NCI-H128 (cell line): ENCODE data around the gene SWSAP1.
A peak's percentile ranks its signal among the peaks of the same experiment; 100 is the strongest.
"Not testable (repeated sequence)": the region's sequence is repeated elsewhere in the genome, so short reads cannot be mapped to it uniquely, and the experiment has no call there.

Experiments
- DNase-seq: peaks from one replicate; lab custom pipeline; 2025; ENCODE audit not compliant: unreplicated experiment; lab: John Stamatoyannopoulos, UW

Gene SWSAP1, protein sequence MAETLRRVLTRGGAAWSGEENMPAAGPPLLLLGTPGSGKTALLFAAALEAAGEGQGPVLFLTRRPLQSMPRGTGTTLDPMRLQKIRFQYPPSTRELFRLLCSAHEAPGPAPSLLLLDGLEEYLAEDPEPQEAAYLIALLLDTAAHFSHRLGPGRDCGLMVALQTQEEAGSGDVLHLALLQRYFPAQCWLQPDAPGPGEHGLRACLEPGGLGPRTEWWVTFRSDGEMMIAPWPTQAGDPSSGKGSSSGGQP

GRCh38 chr19:11374433-11375142 is at the start of gene SWSAP1:
Gene SWSAP1, plus strand, starts transcription at chr19:11374666. Its CDS starts 15 bp downstream, at chr19:11374681.
- peak; percentile 98 for DNase-seq

DNA sequence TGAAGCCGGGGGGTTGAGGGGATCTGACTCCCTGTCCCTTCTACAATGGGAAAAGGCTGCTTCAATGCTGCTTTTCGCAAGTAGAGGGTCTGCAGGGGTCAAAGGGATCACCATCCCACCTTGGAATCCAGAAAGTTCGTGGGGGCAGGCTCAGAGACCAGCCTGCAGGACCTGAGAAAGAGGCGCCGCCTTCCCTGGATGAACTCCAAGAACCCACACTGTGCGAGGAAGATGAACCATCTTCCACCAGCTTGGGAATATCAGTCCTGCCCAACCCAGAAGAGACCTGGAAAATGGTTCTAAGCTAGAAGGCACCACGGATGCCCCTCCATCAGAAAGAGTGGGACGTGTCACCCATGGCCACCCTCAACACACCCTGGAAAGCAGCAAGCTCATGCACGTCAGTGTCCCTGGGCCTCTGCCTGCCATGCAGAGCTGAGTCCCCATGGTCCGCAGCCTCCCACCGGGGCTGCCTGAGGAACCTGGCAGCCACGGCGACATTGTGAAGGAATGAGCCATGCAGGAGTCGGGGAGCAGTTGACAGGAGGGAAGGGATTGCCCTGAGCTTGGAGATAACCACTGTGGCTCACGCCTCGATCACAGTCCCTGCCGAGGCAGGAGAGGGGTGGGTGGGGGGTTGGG is 49.6 kb upstream of the SWSAP1 start:
- no peak for DNase-seq

GRCh38 chr19:11325544-11325943 is 48.9 kb upstream of the SWSAP1 start:
- DNase-seq: no peak

DNA sequence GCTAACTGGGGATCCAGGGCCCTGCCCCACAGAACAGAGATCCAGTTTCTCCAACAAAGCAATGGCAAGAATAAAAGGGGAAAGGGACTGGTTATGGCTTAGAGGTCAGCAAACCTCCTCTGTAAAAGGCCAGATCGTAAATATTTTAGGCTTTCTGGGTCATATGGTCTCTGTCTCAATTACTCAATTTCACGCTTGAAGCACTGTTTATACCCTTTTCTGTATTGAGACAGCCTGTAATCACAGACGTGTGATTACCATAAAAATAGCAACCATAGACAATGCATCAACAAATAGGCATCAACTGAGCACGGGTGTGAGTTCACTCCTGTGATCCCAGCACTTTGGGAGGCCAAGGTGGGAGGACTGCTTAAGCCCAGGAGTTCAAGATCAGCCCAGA is 44.3 kb upstream of the SWSAP1 start:
- no peak for DNase-seq

DNA sequence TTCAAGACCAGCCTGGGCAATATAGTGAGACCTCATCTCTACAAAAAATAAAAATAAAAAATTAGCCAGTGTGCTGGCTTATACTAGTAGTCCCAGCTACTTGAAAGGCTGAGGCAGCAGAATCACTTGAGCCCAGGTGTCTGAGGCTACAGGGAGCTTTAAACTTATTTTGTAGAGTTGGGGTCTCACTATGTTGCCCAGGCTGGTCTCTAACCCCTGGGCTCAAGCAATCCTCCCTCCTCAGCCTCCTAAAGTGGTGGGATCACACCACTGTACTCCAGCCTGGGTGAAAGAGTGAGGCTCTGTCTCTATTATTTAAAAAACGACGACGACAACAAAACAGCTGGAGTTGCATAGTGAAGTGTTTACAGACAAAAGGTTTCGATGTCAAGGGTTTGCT is 43.0 kb upstream of the SWSAP1 start:
- DNase-seq: no peak

DNA sequence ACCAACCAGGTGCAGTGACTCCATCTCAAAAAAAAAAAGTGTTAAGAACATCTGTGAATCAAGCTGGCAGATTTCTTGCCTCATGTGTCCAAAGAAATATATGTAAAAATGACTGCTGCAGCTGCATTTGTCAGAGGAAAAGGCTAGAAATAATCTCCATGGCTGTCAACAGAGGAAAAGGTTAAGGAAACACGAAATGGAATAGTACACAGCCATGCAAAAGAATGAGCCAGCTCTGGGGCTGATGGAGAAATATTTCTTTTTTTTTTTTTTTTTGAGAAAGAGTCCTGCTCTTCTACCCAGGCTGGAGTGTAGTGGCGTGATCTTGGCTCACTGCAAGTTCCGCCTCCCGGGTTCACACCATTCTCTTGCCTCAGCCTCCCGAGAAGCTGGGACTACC is 41.6 kb upstream of the SWSAP1 start:
- no peak for DNase-seq

DNA sequence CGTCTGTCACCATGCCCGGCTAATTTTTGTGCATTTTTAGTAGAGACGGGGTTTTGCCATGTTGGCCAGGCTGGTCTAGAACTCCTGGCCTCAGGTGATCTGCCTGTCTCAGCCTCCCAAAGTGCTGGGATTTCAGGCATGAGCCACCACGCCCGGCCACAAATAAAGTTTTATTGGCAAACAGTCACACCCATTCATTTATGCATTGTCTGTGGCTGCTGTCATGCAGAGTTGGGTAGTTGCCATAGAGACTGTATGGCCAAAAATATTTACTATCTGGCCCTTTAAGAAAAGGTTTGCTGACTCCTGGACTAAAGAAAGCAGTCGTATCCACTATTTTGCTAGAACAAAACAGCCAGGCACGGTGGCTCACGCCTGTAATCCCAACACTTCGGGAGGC is 40.6 kb upstream of the SWSAP1 start:
- not testable (repeated sequence) for DNase-seq

DNA sequence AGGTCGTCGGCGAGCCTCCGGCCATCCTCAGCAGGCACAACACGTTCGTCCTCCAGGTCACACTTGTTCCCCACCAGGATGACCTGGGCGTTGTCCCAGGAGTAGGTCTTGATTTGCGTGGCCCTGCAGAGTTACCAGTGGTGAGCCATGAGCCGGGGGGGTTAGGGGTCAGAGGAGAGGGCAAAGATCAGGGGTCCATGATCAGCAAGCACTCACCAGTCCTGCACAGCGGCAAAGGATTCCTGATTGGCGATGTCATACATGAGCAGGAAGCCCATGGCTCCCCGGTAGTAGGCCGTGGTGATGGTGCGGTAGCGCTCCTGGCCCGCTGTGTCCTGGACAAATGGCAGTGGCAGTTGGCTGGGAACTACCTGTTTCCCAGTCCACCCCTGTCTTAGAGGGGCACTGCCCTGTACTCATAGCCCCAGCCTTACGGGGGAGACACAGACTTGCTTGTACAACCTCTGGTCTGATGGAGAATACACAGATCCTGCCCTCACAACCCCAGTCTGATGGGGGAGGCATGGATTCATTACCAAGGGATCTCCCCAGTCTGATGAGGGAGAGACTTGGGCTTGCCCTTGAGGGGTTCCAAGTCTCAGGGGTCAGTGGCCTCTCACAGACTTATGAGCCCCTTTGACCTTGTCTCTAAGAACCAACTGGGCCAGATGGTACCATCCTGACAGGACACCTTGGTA is 38.9 kb upstream of the SWSAP1 start:
- DNase-seq: no peak

DNA sequence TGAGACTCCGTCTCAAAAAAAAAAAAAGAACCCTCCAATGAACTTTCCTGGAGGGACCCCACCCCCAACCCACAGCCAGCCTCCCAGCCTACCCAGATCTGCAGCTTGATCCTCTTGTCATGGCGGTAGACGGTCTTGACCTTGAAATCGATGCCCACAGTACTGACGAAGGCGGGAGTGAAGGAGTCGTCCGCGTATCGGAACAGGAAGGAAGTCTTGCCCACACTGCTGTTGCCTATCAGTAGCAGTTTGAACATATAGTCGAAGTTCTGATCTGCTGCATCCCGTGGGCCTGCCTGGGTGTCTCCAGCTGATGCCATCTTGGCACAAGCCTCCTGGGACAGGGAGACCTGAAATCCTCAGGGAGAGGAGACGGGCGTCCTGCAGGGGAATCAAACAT is 37.4 kb upstream of the SWSAP1 start:
- DNase-seq: no peak

- no peak for DNase-seq
Measured at GRCh38 chr19:11338121-11338520, 36.3 kb upstream of the SWSAP1 start.

- no peak for DNase-seq
Measured at GRCh38 chr19:11338569-11339253, 35.8 kb upstream of the SWSAP1 start.

DNA sequence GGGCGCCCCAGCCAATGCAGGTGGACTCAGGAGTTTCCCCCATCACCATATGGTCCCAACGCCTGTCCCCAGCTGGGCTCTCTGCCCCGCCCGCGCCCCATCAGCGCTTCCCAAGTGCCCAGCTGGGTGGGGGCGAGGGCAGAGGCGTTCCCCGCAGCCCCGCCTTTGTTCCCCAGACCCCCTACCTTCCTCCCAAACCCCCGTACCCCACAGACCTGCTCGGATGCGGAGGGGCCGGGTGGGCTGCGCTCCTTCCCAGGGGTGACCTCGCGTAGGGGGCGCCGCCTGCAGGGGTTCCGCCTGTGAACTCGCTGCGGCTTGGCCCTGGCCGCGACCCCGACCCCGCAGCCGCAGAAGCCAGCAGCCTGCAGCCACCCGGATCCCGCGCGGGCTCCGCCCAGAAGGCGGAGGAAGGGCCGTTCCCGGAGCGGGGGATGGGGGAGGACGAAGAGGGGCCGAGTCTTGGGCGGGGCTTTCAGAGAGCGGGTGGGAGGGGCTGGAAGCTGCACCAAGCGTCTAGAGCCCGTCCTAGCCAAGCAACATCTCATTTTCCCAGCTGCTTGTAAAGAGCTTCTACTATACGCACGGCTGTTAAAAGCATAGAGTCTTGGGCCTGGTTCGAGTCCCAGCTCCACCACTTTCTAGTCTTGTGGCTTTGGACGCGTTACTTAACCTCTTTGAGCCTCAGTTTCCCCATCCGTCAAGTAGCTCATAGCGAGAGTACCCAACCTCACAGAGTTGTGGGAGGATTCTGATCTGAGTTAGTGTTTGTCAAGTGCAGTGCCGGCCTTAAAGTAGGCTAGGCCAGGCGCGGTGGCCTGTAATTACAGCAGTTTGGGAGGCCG is 35.0 kb upstream of the SWSAP1 start, which contains the start of gene RAB3D:
TSS of gene RAB3D (minus strand) at position 404 of the 845 bp plus-strand sequence. CDS start 2,258 bp downstream, outside the sequence.
- peak; percentile 70 for DNase-seq

- not testable (repeated sequence) for DNase-seq
Measured at GRCh38 chr19:11340099-11340467, 34.4 kb upstream of the SWSAP1 start.

DNA sequence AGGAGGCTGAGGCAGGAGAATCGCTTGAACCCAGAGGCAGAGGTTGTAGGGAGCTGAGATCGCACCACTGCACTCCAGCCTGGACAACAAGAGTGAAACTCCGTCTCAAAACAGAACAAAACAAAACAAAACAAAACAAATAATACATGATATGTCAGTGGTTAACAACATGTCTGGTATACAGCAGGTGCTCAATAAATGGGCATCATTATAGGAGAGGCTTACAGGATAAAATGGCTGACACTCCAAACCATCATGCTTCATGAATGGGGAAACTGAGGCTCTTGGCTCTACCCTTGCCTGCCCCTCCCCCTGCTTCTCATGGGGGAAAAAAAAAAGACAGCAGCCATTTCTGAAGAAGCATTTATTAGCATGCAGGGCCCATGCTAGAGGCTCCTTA is 32.0 kb upstream of the SWSAP1 start:
- DNase-seq: no peak

DNA sequence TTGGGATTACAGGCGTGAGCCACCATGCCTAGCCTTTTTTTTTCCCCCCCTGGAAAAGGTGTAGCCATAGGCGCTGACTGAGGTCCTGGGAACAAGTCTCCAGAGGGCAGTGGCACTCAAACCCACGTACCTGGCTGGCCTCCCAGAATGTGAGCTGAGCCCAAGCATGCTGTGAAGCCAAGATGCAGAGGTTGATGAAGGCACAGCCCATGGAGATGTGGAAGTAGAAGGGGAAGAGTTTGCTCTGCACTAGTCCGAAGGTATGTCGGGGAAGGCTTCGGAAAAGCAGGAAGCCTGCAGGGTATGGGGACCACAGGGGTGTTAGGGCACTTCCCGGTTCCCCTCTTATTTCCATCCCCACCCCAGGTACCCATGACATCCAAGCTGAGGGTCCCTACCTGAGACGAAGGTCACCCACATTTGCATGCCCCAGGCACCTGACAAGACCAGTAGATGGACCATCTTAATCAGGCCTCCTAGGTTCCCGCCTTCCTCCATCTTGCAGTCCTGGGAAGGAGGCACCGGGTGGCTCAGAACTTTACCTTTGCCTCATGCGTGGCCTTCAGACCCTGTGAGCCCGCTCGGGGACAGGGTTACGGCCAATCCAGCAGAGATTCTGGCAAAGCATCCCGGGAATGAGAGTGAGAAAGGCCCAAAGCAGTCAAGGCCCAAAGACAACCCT is 29.2 kb upstream of the SWSAP1 start:
- DNase-seq: no peak

DNA sequence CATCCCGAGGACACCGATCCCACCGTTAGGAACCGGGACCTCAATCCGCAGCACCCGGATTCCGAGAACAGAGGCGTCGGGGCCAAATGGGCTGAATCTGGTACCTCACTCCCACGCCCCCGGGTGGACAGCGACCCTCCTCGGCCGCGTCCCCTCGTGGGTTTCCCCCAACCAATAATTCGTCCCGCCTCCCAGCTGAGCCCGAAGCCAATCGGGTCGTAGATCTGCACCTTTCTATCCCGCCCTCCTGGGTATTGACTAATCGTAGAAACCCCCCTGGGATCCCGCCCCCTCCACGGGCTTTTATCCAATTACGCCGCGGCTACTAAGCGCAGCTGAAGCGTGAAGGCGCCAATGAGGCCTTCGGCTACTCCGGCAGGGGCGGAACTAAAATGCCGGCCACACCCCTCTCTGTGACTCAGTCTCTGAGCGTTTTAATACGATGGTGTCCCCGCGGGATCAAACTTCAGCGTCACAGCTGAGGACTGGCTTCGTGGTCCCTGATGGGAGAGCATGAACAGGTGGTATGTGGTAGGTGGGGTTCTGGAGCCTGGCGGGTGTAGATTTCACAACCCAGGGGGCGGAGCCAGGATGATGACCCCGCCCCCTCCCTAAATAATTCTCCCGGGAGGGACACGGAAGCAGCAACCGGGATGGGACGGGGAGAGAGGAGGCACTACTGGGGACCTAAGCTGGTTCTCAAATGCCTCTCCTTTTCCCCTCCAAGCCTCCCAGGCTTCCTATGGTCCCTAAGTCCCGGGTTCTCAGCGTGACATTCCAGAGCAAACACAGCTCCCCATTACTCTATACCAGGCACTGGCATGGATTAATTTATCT is 28.1 kb upstream of the SWSAP1 start, which contains the start of the genes CCDC159 and TMEM205:
TSS of gene CCDC159 (plus strand) at position 416 of the 837 bp plus-strand sequence. CDS start at position 504, 88 bp downstream.
TSS of gene TMEM205 (minus strand) at position 165 of the 837 bp plus-strand sequence. CDS start 649 bp downstream, outside the sequence.
- peak; percentile 98 for DNase-seq

GRCh38 chr19:11347546-11348039 is 26.9 kb upstream of the SWSAP1 start:
- DNase-seq: no peak

DNA sequence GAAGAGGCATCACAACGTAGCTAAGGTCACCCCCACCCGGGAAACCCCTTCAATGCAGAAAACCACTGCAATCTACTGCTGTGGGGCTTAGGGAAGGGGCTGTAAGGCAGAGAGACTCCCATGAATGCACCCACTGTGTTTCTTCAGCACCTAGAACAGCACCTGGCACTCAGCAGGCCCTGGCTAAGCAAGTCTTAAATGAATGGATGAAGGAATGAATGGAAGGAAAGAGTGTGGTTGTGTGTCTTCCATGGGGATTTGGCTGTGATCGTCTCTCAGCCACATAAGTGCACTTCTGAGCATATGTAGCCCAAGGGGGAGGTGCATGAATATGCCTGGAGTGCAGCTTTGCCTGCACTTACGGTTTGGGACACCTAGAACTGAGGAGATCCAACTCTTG is 25.3 kb upstream of the SWSAP1 start:
- no peak for DNase-seq
